Measurements from ENCODE around the gene BGN.

- TF ChIP-seq, protein P1, sequence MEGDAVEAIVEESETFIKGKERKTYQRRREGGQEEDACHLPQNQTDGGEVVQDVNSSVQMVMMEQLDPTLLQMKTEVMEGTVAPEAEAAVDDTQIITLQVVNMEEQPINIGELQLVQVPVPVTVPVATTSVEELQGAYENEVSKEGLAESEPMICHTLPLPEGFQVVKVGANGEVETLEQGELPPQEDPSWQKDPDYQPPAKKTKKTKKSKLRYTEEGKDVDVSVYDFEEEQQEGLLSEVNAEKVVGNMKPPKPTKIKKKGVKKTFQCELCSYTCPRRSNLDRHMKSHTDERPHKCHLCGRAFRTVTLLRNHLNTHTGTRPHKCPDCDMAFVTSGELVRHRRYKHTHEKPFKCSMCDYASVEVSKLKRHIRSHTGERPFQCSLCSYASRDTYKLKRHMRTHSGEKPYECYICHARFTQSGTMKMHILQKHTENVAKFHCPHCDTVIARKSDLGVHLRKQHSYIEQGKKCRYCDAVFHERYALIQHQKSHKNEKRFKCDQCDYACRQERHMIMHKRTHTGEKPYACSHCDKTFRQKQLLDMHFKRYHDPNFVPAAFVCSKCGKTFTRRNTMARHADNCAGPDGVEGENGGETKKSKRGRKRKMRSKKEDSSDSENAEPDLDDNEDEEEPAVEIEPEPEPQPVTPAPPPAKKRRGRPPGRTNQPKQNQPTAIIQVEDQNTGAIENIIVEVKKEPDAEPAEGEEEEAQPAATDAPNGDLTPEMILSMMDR (conservative IDR thresholded peaks at IDR 0.05; ENCODE audit: low read length), result peak; percentile 75
- TF ChIP-seq EZH2phosphoT487 (IDR thresholded peaks at IDR 0.05; ENCODE audit: borderline replicate concordance, low read depth, low read length), result no peak
These were observed 24.1 kb upstream of the BGN start, which contains the start of gene HAUS7 for GRCh38 chrX:153470411-153471363.
